Activated naive CD4-positive, alpha-beta T cell treated with anti-CD3 and anti-CD28 coated beads, Interleukin-2, amount 50 U/mL, for 72 hours (primary cell): Measurements from ENCODE around the gene ATP7B. TPM values are rescaled to one million over a fixed set of nuclear protein-coding genes. Genes with fewer than 3 reads are reported as not detected.

Experiments used
- ATAC-seq, 2 donors: fragments of 150-1000 bp; cut with Tn5 transposase; 2 replicates each; pipeline ENCODE4 v1.10.0; 2021; ENCODE audit warnings: mild to moderate bottlenecking in 2 of 2, moderate library complexity in 2 of 2
- DNase-seq, 2 donors: peaks; one replicate each; pipeline ENCODE4 v3.0.0; 2021 to 2022; ENCODE audit warnings: low spot score in 2 of 2
- H3K27ac Mint-ChIP-seq, 2 donors: one replicate each; pipeline ENCODE4 v1.8.0; 2022; ENCODE audit warnings: mild to moderate bottlenecking in 2 of 2, mixed read lengths in 2 of 2
- H3K36me3 Mint-ChIP-seq, 2 donors: one replicate each; pipeline ENCODE4 v1.8.0; 2022; ENCODE audit warnings: mixed read lengths in 2 of 2
- H3K9me3 Mint-ChIP-seq, 2 donors: one replicate each; pipeline ENCODE4 v1.8.0; 2022; ENCODE audit warnings: mixed read lengths in 2 of 2
- total RNA-seq, 2 donors: library from RNA; stranded (reverse); gene quantifications; one replicate each; pipeline ENCODE4 v1.2.3, GENCODE V29; 2022

Gene ATP7B
- total RNA-seq, 2 donors from 2014 or later, result 0.96 to 1.1 TPM

DNA sequence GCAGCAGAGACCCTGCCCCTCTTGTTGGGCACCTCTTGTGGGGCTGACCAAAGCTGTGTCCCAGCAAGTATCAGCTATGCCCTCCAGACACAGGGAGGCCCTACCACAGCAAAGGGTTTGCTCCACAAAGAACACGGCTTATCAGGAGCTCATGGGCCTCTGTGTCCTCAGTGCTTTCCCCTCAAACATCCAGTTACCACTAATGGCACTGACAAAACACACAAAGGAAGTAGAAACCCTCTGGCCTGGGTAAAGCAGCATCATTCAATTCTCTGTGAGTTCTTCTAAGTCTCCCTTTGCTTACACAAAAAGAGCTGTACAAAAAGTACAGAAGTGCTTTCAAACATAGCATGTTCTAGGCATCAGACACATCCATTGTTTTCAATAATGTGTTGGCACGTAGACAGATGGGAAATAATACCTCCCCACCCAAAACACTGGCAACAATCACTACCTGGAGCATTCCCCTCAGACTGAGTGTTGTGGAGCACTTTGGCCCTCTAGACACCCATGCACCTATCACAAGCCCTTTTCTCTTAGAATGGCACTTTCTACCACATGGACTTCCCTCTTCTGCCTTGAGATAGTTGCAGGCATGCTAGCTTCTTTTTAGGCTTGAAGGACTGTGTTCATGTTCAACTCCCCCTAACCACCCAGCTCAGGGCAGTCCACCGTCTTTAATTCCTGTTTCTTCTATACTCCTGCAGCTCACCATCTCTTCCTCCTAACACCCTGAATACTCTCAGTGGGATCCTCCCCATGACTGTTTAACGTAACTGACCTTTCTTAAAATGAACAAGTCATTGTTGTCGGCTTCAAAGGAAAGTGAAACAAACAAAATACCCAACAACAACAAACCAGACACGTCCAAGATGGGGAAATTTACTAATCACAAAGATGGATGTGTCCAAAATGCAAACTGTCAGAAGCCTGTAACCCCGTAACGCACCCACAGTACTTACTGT, 43.5 kb downstream of the ATP7B start:
- DNase-seq (no peak), ATAC-seq (no peak)
- Mint-ChIP-seq H3K27ac (peak overlapping the region in 1 of 2 donors; percentile 34), H3K36me3 (no peaks in the 10 kb centered on the region), H3K9me3 (no peaks in the 10 kb centered on the region)

DNA sequence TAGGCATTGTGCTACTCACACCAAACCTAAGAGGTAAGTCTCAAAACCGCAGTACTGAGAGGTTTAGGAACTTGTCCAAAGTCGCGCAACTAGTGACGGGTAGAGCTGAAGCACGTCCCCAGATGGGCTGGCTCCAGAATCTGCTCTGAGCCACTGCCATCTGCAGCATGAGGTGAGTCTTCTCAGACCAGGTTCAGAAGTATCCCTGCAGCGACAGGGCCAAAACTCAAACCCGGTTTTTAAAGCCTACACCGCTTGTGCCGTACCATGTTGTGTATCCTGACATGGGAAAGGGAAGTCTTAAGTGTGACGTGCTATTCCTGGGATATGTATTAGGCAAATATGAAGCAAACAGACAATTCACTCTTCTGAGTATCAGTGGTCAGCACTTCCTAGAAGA, 45.1 kb downstream of the ATP7B start:
- DNase-seq, result no peak
- no peak overlapping the region for H3K27ac Mint-ChIP-seq
- H3K36me3 Mint-ChIP-seq, result no peaks in the 10 kb centered on the region
- no peak for ATAC-seq
- no peaks in the 10 kb centered on the region for H3K9me3 Mint-ChIP-seq

- DNase-seq (no peak), ATAC-seq (no peak)
- no peaks in the 10 kb centered on the region for H3K36me3 Mint-ChIP-seq
- peak overlapping the region in 1 of 2 donors; percentile 81 for H3K27ac Mint-ChIP-seq
- H3K9me3 Mint-ChIP-seq, result no peaks in the 10 kb centered on the region
Measured at GRCh38 chr13:51961493-51962403, 49.5 kb downstream of the ATP7B start.

- no peak for ATAC-seq
Measured at GRCh38 chr13:51960766-51961165, 50.5 kb downstream of the ATP7B start.

GRCh38 chr13:51959773-51960172, 51.5 kb downstream of the ATP7B start:
- Mint-ChIP-seq H3K27ac (no peak overlapping the region), H3K36me3 (no peaks in the 10 kb centered on the region), H3K9me3 (no peaks in the 10 kb centered on the region)
- no peak for ATAC-seq
- DNase-seq, result no peak

More at GRCh38 chr13:51960766-51961165, 50.5 kb downstream of the ATP7B start:
- no peak for DNase-seq
- no peak overlapping the region for H3K27ac Mint-ChIP-seq
- H3K36me3 Mint-ChIP-seq, result no peaks in the 10 kb centered on the region
- no peaks in the 10 kb centered on the region for H3K9me3 Mint-ChIP-seq

GRCh38 chr13:51958217-51958547, 53.1 kb downstream of the ATP7B start:
- Mint-ChIP-seq H3K27ac (no peak overlapping the region), H3K9me3 (no peaks in the 10 kb centered on the region), H3K36me3 (no peaks in the 10 kb centered on the region)
- DNase-seq (no peak), ATAC-seq (no peak)

DNA sequence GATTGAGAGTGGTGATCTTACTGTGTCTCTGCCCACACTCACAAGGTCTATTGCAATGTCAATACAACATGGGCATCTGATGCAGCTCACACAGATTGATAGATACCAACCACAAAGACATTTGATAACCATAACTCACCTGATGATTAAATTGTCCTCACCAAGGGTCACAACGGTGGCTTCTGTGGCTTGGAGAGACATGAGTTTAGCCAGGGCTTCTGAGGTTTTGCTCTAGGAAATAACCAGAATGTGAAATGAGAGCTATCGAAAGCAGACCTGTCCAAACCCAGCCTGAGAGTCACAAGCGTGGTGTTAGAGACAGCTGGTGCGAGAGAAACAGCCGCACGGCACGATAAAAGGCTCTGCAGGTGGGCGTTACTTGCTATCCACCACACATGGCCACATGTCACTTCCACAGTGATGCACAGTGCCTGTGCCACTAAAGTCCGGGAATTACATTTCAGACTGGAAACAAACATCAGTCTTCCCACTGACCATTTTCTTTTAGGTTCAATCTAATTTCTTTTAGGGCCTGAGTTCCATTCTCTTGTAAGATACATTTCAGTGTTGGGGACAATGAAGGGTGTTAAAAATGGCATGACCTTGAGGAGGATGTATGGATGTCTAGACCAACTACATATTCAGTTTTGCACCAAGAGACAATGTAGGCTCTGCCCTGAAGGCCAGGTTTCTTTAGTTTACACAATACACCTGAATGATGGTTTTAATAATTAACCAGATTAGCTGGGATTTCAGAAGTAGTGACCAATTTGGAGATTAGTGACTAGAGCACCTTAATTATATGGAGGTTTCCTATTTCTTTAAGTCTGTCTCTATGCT, 53.7 kb downstream of the ATP7B start:
- no peak for DNase-seq
- H3K9me3 Mint-ChIP-seq, result no peaks in the 10 kb centered on the region
- ATAC-seq, result no peak
- no peaks in the 10 kb centered on the region for H3K36me3 Mint-ChIP-seq
- no peak overlapping the region for H3K27ac Mint-ChIP-seq

DNA sequence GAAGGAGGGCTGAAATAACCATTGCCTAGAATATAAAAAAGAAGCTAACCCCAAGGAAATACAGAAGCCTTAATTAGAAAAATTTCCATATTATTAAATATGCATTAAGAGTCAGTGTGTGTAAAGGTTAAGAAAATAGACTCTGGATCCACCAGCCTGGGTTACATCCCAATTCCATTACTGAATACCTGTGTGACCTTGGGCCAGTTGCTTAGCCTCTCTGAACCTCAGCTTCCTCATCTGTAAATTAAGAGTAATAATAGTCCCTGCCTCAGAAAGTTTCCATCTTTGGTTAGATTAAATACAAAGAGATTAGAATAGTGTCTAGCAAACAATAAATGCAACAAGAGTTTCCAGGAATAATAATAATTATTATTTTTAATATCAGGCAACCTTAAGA, 54.5 kb downstream of the ATP7B start:
- ATAC-seq (no peak), DNase-seq (no peak)
- no peaks in the 10 kb centered on the region for H3K36me3 Mint-ChIP-seq
- H3K27ac Mint-ChIP-seq, result no peak overlapping the region
- no peaks in the 10 kb centered on the region for H3K9me3 Mint-ChIP-seq

DNA sequence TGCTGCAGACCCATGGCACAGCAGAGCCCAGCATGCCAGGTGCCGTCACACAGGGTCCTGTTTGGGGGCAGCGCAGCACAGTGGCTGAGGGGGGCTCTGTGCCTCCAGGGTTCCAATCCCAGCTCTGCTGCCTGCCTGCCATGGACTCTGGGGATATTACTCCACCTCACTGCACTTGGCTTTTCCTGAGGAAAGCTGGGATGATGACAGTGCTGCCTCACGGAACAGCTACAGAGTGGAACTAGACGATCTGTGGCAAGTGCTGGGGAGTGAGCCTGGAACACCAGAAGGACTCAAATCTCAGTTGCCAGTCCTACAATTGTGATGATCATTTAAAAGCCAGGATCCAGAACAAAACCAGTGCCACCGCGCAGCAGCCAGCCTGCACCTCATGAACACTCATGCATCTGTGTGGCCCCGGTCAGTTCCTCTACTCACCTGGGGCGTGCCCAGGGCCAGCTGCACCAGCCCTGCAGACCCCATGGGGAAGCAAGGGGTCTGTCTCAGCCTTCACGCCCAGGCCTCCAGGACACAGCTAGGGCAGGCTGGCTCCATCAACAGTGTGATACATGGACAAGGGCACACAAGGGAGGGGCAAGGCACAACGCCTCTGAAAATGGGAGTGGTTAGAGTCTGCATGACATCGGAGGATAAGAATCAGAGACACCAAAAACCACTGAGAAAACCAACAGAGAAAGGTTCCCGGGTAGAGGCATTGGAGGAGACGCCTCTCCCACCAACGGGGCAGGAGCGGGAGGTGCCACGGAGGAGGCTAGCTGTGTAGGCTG, 55.2 kb downstream of the ATP7B start:
- H3K27ac Mint-ChIP-seq, result no peak overlapping the region
- peaks cover 3% of the 10 kb centered on the region in 2 donors for H3K9me3 Mint-ChIP-seq
- no peak for ATAC-seq
- peaks cover 1 to 2% of the 10 kb centered on the region in 2 donors for H3K36me3 Mint-ChIP-seq
- no peak for DNase-seq

- no peak overlapping the region for H3K27ac Mint-ChIP-seq
- DNase-seq (no peak), ATAC-seq (no peak)
- H3K36me3 Mint-ChIP-seq, result peaks cover 8 to 9% of the 10 kb centered on the region in 2 donors
- peaks cover 10% of the 10 kb centered on the region in 2 donors for H3K9me3 Mint-ChIP-seq
Measured at GRCh38 chr13:51955281-51955771, 55.9 kb downstream of the ATP7B start.

GRCh38 chr13:51953347-51954195, 57.7 kb downstream of the ATP7B start:
- H3K9me3 Mint-ChIP-seq, result peaks cover 11 to 12% of the 10 kb centered on the region in 2 donors
- ATAC-seq (no peak), DNase-seq (no peak)
- H3K36me3 Mint-ChIP-seq, result peaks cover 13 to 14% of the 10 kb centered on the region in 2 donors
- H3K27ac Mint-ChIP-seq, result no peak overlapping the region

- ATAC-seq (peak in 1 of 2 donors; percentile 78), DNase-seq (no peak)
- H3K27ac Mint-ChIP-seq, result peak overlapping the region; percentile 2 to 76
- H3K36me3 Mint-ChIP-seq, result peaks cover 13 to 14% of the 10 kb centered on the region in 2 donors
- peaks cover 11 to 12% of the 10 kb centered on the region in 2 donors for H3K9me3 Mint-ChIP-seq
Measured at GRCh38 chr13:51950722-51951121, 60.5 kb downstream of the ATP7B start.

DNA sequence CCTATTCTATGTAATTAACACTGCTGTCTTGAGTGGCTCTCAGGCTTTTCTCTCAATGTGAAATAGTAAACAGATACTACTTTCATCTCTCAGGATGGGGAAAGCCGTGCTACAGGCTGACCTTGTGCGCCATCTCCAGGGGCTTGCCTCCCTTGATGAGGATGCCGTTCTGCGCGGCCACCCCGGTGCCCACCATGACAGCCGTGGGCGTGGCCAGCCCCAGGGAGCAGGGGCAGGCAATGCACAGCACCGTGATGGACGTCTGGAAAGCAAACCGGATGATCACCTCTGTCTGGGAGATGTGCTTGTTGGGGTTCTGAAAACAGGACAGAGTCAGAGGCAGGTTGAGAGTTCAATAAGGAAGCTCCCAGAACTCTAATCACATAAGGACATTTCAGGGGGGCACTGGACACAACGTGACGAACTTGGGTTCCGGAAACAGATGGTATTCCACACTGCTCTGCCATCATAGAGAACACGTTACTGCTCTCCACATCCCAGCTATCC, 65.0 kb downstream of the ATP7B start:
- peaks cover 10 to 11% of the 10 kb centered on the region in 2 donors for H3K9me3 Mint-ChIP-seq
- DNase-seq (no peak), ATAC-seq (no peak)
- H3K36me3 Mint-ChIP-seq, result peaks cover 13 to 14% of the 10 kb centered on the region in 2 donors
- H3K27ac Mint-ChIP-seq, result peak overlapping the region in 1 of 2 donors; percentile 1

DNA sequence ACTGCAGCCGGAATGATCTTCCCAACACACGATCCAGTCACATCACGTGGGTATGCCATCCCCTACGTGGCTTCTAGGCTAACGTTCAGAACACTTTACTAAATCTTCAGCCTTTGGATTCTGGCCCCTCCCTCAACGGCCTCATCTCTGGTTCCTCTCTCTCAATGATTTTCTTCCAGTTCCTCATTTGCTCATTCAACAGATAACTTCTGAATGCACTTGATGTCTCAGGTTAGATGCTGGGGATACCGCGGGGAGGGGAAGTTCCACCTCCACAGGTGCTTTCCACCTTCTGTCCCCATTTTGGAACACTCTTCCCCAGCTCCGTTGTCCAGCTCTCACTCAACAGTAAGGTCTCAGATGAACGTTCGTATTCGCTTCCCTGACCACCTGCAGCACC, 66.1 kb downstream of the ATP7B start:
- Mint-ChIP-seq H3K27ac (no peak overlapping the region), H3K9me3 (peaks cover 0 to under 1% of the 10 kb centered on the region in 2 donors), H3K36me3 (peaks cover 3% of the 10 kb centered on the region in 2 donors)
- ATAC-seq (no peak), DNase-seq (peak in 1 of 2 donors; percentile 33)
